ENCODE results near the gene SLC9A9. TPM values are rescaled to one million over a fixed set of nuclear protein-coding genes. Genes with fewer than 3 reads are reported as not detected.
A peak's percentile ranks its signal among the peaks of the same experiment; 100 is the strongest.

Gene SLC9A9
- total and polyA plus RNA-seq, 8 donors: 0.28 to 5.9 (median 0.75) TPM

- no peak for FAIRE-seq
- H3K9me3 ChIP-seq: no peaks in the 10 kb centered on the region
- DNase-seq: no peak
- no peak overlapping the region for H3K27ac ChIP-seq
- no peak for TF ChIP-seq CTCF (IDR thresholded peaks at IDR 0.05)
- intact Hi-C loops (cut with DNase I): no loop called here
- H3K4me3 ChIP-seq: no peak overlapping the region
- no peaks in the 10 kb centered on the region for H3K27me3 ChIP-seq
- 54 to 56% methylated on average over 2 of the region's 2 CpGs for WGBS, 2 donors
- no peaks in the 10 kb centered on the region for H3K36me3 ChIP-seq
- no peak for ATAC-seq
- H3K4me1 ChIP-seq: no peaks in the 10 kb centered on the region
Observed at GRCh38 chr3:143650120-143650519, 198.1 kb downstream of the SLC9A9 start.

DNA sequence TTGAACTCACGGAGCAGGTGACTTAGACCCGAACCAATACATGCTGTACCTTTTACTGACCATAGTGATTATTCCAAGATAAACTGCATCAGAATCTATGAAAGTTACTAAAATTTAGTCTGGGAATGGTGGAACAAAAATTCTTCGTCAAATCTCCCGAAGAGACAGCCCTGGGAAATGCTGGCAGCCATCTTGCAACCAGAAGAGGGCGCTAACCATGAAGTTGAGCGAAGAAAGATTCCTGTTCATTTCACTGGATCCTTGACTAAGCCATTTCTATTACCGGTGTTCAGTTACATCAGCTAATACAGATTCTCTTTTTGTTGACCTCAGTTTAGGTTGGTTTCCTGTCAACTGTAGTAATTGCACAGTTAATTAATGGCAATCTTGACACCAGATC lies 199.6 kb downstream of the SLC9A9 start:
- no peak for ATAC-seq
- no peak overlapping the region for H3K4me3 ChIP-seq
- no peaks in the 10 kb centered on the region for H3K27me3 ChIP-seq
- no peak for FAIRE-seq
- no peak for TF ChIP-seq CTCF (IDR thresholded peaks at IDR 0.05)
- 82% methylated on average over 7 of the region's 7 CpGs for WGBS, 2 donors
- H3K4me1 ChIP-seq: no peaks in the 10 kb centered on the region
- H3K36me3 ChIP-seq: no peaks in the 10 kb centered on the region
- no peak overlapping the region for H3K27ac ChIP-seq
- intact Hi-C loops (cut with DNase I): no loop called here
- DNase-seq: no peak
- no peaks in the 10 kb centered on the region for H3K9me3 ChIP-seq

GRCh38 chr3:143648218-143648617 lies 200.1 kb downstream of the SLC9A9 start:
- Histone ChIP-seq H3K4me1 (no peaks in the 10 kb centered on the region), H3K27me3 (no peaks in the 10 kb centered on the region), H3K27ac (no peak overlapping the region), H3K4me3 (no peak overlapping the region), H3K9me3 (no peaks in the 10 kb centered on the region), H3K36me3 (no peaks in the 10 kb centered on the region)
- TF ChIP-seq CTCF (IDR thresholded peaks at IDR 0.05): no peak
- DNase-seq (no peak), ATAC-seq (no peak), FAIRE-seq (no peak)
- intact Hi-C loops (cut with DNase I): no loop called here
- WGBS, 2 donors: 88 to 94% methylated on average over 14 of the region's 14 CpGs

- H3K27ac ChIP-seq: no peak overlapping the region
- DNase-seq: peak in 2 of 6 donors; percentile 31 to 44
- H3K36me3 ChIP-seq: no peaks in the 10 kb centered on the region
- intact Hi-C loops (cut with DNase I): no loop called here
- H3K4me1 ChIP-seq: no peaks in the 10 kb centered on the region
- H3K9me3 ChIP-seq: no peaks in the 10 kb centered on the region
- 15 to 29% methylated on average over 4 of the region's 4 CpGs for WGBS, 2 donors
- H3K27me3 ChIP-seq: no peaks in the 10 kb centered on the region
- peak in 3 of 4 donors; percentile 11 to 54 (median 36) for TF ChIP-seq CTCF (IDR thresholded peaks at IDR 0.05)
- FAIRE-seq: peak; percentile 67
- H3K4me3 ChIP-seq: no peak overlapping the region
- peak; percentile 66 to 91 (median 90) for ATAC-seq
Observed at GRCh38 chr3:143644370-143645089, 203.7 kb downstream of the SLC9A9 start.

DNA sequence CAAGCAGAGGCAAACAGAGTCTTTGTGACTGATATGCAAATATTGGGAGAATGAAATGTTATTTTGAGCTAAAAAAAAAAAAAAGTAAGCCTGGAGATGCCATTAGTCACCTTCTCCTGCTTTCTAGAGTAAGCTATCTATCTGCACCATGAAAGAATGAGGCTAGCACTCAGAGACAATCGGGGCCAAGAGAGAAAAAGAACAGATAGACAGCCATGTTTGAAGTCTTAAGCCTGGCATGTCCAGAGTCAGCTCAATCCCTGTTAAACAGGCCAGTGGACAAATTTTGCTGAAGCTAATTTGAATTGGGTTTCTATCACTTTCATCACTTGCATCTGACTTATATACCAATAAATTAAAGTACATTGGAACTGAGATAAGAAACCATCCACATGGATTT lies 204.4 kb downstream of the SLC9A9 start:
- no peaks in the 10 kb centered on the region for H3K36me3 ChIP-seq
- no peaks in the 10 kb centered on the region for H3K4me1 ChIP-seq
- DNase-seq (no peak), ATAC-seq (no peak), FAIRE-seq (no peak)
- no peak for TF ChIP-seq CTCF (IDR thresholded peaks at IDR 0.05)
- H3K4me3 ChIP-seq: no peak overlapping the region
- no peak overlapping the region for H3K27ac ChIP-seq
- H3K27me3 ChIP-seq: no peaks in the 10 kb centered on the region
- no peaks in the 10 kb centered on the region for H3K9me3 ChIP-seq
- WGBS, 2 donors: 95 to 97% methylated on average over 1 of the region's 1 CpG
- intact Hi-C loops (cut with DNase I): no loop called here
